Upper lobe of right lung (tissue), 1 donor: ENCODE results near the gene FOXO3. TPM values are rescaled to one million over a fixed set of nuclear protein-coding genes. Genes with fewer than 3 reads are reported as not detected.
A peak's percentile ranks its signal among the peaks of the same experiment; 100 is the strongest.

Source experiments
- ATAC-seq: fragments of 200-7000 bp; cut with Tn5 transposase; one replicate; pipeline ENCODE4 v1.9.1; 2020; ENCODE audit warnings: mild to moderate bottlenecking, moderate library complexity
- DNase-seq: peaks from one replicate; pipeline ENCODE4 v3.0.0-alpha.2; 2020
- H3K27ac ChIP-seq: fragments of 200-600 bp; one replicate; pipeline ENCODE4 v1.8.0; 2022
- H3K27me3 ChIP-seq: fragments of 200-600 bp; one replicate; pipeline ENCODE4 v1.8.0; 2022; ENCODE audit warnings: mild to moderate bottlenecking
- H3K36me3 ChIP-seq: fragments of 200-600 bp; one replicate; pipeline ENCODE4 v1.8.0; 2022
- H3K4me1 ChIP-seq: fragments of 200-600 bp; one replicate; pipeline ENCODE4 v1.8.0; 2022
- H3K4me3 ChIP-seq: fragments of 200-600 bp; one replicate; pipeline ENCODE4 v1.8.0; 2022; ENCODE audit warnings: mild to moderate bottlenecking
- H3K9me3 ChIP-seq: fragments of 200-600 bp; one replicate; pipeline ENCODE4 v1.8.0; 2022
- CTCF ChIP-seq: fragments of 200-600 bp; IDR thresholded peaks from one replicate; pipeline ENCODE4 v1.8.0; 2022; ENCODE audit warnings: antibody characterized with exemption
- intact Hi-C: fragments of 100-400 bp; cut with DNase I; formaldehyde crosslinking; loops from one replicate; pipeline ENCODE4 v1.11.0; 2022
- total RNA-seq: library from RNA; stranded (reverse); fragmentation: NEBNext Ultra II Directional; extraction: Animal tissue kit (Norgen Biotek cat#: 25700); gene quantifications from one replicate; pipeline ENCODE4 v1.2.1, GENCODE V29; 2021
- donor health status: DM: no; HTN: yes; CAD: no; lungs with severe emphysema.

FOXO3 gene
- total RNA-seq, 1 donor from 2014 or later, result 73.6 TPM

DNA sequence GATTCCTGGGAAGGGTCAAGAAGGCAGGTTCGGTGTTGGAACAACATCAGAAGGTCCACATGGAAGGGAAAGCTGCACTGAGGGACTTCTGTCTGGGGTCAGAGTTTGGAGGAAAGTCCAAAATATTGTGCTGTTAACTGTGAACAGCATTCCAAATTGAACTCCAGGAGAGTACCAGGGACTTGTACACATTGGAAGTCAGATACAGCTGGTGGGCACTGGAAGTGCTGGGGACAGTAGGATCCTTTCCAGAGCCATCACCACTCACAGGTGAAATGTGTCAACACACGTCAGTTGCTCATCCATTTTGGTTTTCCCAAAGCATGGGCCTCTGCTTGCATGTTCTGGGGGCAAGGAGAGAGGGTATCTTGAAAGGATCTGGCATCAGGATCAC, 18.6 kb downstream of the FOXO3 start:
- ATAC-seq (no peak), DNase-seq (no peak)
- intact Hi-C loops, result no loop called here
- TF ChIP-seq CTCF, result no peak
- H3K4me3 ChIP-seq, result no peak overlapping the region
- no peaks in the 10 kb centered on the region for H3K9me3 ChIP-seq
- H3K4me1 ChIP-seq, result peaks cover 85% of the 10 kb centered on the region
- H3K36me3 ChIP-seq, result peaks cover 5% of the 10 kb centered on the region
- H3K27ac ChIP-seq, result peak overlapping the region; percentile 38
- H3K27me3 ChIP-seq, result no peaks in the 10 kb centered on the region

- H3K27ac ChIP-seq, result peak overlapping the region; percentile 67
- H3K4me3 ChIP-seq, result no peak overlapping the region
- H3K4me1 ChIP-seq, result peaks cover 81% of the 10 kb centered on the region
- TF ChIP-seq CTCF, result no peak
- DNase-seq (no peak), ATAC-seq (no peak)
- no peaks in the 10 kb centered on the region for H3K27me3 ChIP-seq
- peaks cover 5% of the 10 kb centered on the region for H3K36me3 ChIP-seq
- no peaks in the 10 kb centered on the region for H3K9me3 ChIP-seq
- intact Hi-C loops, result no loop called here
These were observed 19.9 kb downstream of the FOXO3 start for GRCh38 chr6:108580646-108581045.

GRCh38 chr6:108581237-108581931, 20.7 kb downstream of the FOXO3 start:
- no peak for DNase-seq
- no peak for TF ChIP-seq CTCF
- H3K27ac ChIP-seq, result peak overlapping the region; percentile 67
- H3K36me3 ChIP-seq, result peaks cover 5% of the 10 kb centered on the region
- ATAC-seq, result peak; percentile 85
- H3K4me3 ChIP-seq, result peak overlapping the region; percentile 3
- H3K27me3 ChIP-seq, result no peaks in the 10 kb centered on the region
- intact Hi-C loops, result no loop called here
- H3K9me3 ChIP-seq, result no peaks in the 10 kb centered on the region
- H3K4me1 ChIP-seq, result peaks cover 81% of the 10 kb centered on the region

DNA sequence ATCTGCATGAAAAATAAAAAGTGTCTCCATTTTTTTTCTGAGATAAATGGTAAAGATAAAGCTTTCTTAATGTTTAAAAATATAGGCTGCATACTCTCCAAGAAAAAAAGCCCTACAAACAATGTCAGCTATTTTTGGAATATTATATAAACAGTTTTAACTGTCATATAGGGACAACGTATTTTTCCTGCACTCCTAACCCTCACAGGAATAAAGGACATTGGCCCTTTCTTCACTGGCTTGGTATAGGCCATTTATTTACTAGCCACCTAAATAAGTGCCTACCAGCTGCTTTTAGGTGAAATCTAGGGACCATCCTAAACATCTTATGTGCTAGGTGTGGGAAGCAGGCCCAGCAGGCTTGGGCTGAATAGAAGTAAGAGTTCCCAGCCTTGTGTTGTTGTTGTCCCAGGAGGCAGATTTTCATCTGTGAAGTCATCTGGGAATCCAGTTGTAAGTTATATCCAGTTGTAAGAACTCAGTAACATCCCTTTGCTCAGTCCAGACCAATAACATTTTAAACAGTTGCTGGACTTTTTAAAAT, 21.3 kb downstream of the FOXO3 start:
- no peak for TF ChIP-seq CTCF
- Histone ChIP-seq H3K4me3 (peak overlapping the region; percentile 3), H3K9me3 (no peaks in the 10 kb centered on the region), H3K4me1 (peaks cover 83% of the 10 kb centered on the region), H3K36me3 (peaks cover 5% of the 10 kb centered on the region), H3K27me3 (no peaks in the 10 kb centered on the region), H3K27ac (peak overlapping the region; percentile 67)
- no peak for DNase-seq
- intact Hi-C loops, result no loop called here
- no peak for ATAC-seq

- DNase-seq (no peak), ATAC-seq (no peak)
- intact Hi-C loops, result no loop called here
- Histone ChIP-seq H3K9me3 (no peaks in the 10 kb centered on the region), H3K4me1 (peaks cover 83% of the 10 kb centered on the region), H3K36me3 (peaks cover 5% of the 10 kb centered on the region), H3K27me3 (no peaks in the 10 kb centered on the region), H3K27ac (peak overlapping the region; percentile 67), H3K4me3 (no peak overlapping the region)
- TF ChIP-seq CTCF, result no peak
These were observed 21.9 kb downstream of the FOXO3 start for GRCh38 chr6:108582618-108583017.
